ENCODE results near the gene MRPL37. TPM values are rescaled to one million over a fixed set of nuclear protein-coding genes. Genes with fewer than 3 reads are reported as not detected.

MRPL37 gene
- polyA plus RNA-seq, 1 donor (not counting 4 experiments of a cell fraction or from before 2014, with no cell fraction given), result 30.9 TPM

DNA sequence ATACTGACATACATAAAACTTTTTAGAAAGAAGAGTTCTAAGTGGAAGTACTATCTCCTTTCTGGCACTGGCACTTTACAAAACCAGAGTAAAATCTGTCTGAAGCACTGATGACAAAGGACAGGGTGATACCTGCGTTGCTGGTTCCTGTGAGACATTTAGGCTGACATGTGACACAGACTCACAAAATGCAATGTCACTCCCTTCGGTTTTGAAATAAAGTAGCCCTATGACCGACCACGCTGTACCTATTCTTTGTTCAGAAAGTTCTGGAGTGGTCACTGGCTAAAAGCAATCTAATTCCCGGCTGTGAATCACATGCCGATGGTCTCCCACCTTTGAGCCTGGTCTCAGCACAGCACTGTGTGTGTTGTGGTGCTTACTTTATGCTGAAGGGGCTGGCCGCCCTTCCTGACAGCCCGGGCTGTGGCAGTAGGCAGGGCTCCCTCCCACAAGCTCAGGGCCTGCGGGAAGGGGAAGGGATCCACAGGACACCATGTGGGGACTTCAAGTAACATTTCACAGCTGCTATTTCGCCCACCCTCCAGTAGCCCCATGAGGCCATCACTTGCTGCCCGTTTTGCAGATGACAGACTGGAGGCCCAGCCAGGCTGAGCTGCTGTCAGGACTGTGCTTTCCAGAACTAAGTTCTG is 48.0 kb downstream of the MRPL37 start:
- peaks cover 7% of the 10 kb centered on the region for H3K4me1 ChIP-seq (ENCODE audit: control insufficient read depth, extremely low read depth, insufficient read depth, low read length)
- no peak overlapping the region for H3K9ac ChIP-seq (ENCODE audit: control insufficient read depth, extremely low read depth, insufficient read depth, low read length)
- no peaks in the 10 kb centered on the region for H3K27me3 ChIP-seq (ENCODE audit: control insufficient read depth, extremely low read depth, insufficient read depth, low read length)
- DNase-seq (ENCODE audit: low read depth, low spot score) (no peak), FAIRE-seq (no peak)
- no peak overlapping the region for H3K4me3 ChIP-seq (ENCODE audit: control insufficient read depth in 2 of 3, extremely low read depth in 1 of 3, insufficient read depth in 2 of 3, low read depth in 1 of 3, low read length in 3 of 3)
- no peaks in the 10 kb centered on the region for H3K9me3 ChIP-seq (ENCODE audit: control insufficient read depth, low read depth, low read length)
- no peaks in the 10 kb centered on the region for H4K20me1 ChIP-seq (ENCODE audit: control insufficient read depth, extremely low read depth, insufficient read depth, low read length)
- no peak overlapping the region for H2AFZ ChIP-seq (ENCODE audit: control insufficient read depth, low read length)
- H3K4me2 ChIP-seq (ENCODE audit: control insufficient read depth, extremely low read depth, insufficient read depth, low read depth, low read length), result no peak overlapping the region
- H3K27ac ChIP-seq (ENCODE audit: control insufficient read depth, insufficient read depth, low read length), result no peak overlapping the region
- H3K36me3 ChIP-seq (ENCODE audit: control insufficient read depth in 2 of 2, extremely low read depth in 1 of 2, insufficient read depth in 2 of 2, low read length in 2 of 2), result peaks cover 4 to 10% of the 10 kb centered on the region in 2 experiments
- no peaks in the 10 kb centered on the region for H3K79me2 ChIP-seq (ENCODE audit: control insufficient read depth, insufficient read depth, low read length)
- dilution Hi-C loops (cut with MboI; ENCODE audit: extremely low pct_ligation_motif_present, low sequenced_read_pairs), result no loop called here
- H3K9me1 ChIP-seq (ENCODE audit: control insufficient read depth, extremely low read depth, insufficient read depth, low read length), result no peaks in the 10 kb centered on the region
- TF ChIP-seq, protein P1, sequence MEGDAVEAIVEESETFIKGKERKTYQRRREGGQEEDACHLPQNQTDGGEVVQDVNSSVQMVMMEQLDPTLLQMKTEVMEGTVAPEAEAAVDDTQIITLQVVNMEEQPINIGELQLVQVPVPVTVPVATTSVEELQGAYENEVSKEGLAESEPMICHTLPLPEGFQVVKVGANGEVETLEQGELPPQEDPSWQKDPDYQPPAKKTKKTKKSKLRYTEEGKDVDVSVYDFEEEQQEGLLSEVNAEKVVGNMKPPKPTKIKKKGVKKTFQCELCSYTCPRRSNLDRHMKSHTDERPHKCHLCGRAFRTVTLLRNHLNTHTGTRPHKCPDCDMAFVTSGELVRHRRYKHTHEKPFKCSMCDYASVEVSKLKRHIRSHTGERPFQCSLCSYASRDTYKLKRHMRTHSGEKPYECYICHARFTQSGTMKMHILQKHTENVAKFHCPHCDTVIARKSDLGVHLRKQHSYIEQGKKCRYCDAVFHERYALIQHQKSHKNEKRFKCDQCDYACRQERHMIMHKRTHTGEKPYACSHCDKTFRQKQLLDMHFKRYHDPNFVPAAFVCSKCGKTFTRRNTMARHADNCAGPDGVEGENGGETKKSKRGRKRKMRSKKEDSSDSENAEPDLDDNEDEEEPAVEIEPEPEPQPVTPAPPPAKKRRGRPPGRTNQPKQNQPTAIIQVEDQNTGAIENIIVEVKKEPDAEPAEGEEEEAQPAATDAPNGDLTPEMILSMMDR (optimal IDR thresholded peaks at IDR 0.05 in 1 of 3, IDR thresholded peaks at IDR 0.05 in 1 of 3, conservative IDR thresholded peaks at IDR 0.05 in 1 of 3; ENCODE audit: extremely low read depth in 1 of 3, insufficient read depth in 2 of 3, low read length in 3 of 3), result no peak
- no peak for TF ChIP-seq EZH2 (IDR thresholded peaks at IDR 0.05; ENCODE audit: low read length)

DNA sequence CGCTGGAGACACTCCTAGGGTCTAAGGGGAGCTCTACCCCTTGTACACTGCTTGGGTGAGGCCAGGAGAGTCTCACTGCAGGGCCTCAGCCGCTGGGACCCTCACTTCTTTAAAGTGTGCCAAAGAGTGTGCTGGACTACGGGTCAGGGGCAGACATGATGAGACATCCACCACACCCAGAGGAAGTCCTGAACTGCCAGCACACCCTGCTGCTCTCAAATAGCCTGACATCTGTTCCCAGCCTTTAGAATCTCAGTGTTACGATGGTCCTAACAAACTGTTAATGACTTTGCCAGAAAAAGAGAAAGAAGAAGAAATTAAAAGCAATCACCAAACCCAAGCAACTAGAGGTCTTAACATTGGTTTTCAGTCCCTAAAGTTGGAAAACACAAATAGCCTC is 49.0 kb downstream of the MRPL37 start:
- dilution Hi-C loops (cut with MboI; ENCODE audit: extremely low pct_ligation_motif_present, low sequenced_read_pairs), result no loop called here
- DNase-seq (ENCODE audit: low read depth, low spot score), result no peak
- H3K36me3 ChIP-seq (ENCODE audit: control insufficient read depth in 2 of 2, extremely low read depth in 1 of 2, insufficient read depth in 2 of 2, low read length in 2 of 2), result peaks cover 4 to 10% of the 10 kb centered on the region in 2 experiments

More for the DNA sequence above, 49.0 kb downstream of the MRPL37 start:
- TF ChIP-seq, protein P1 (optimal IDR thresholded peaks at IDR 0.05 in 1 of 3, IDR thresholded peaks at IDR 0.05 in 1 of 3, conservative IDR thresholded peaks at IDR 0.05 in 1 of 3; ENCODE audit: extremely low read depth in 1 of 3, insufficient read depth in 2 of 3, low read length in 3 of 3), result no peak
- TF ChIP-seq EZH2 (IDR thresholded peaks at IDR 0.05; ENCODE audit: low read length), result no peak
- Histone ChIP-seq H3K9ac (ENCODE audit: control insufficient read depth, extremely low read depth, insufficient read depth, low read length) (no peak overlapping the region), H3K27me3 (ENCODE audit: control insufficient read depth, extremely low read depth, insufficient read depth, low read length) (no peaks in the 10 kb centered on the region), H4K20me1 (ENCODE audit: control insufficient read depth, extremely low read depth, insufficient read depth, low read length) (peaks cover 4% of the 10 kb centered on the region), H2AFZ (ENCODE audit: control insufficient read depth, low read length) (no peak overlapping the region), H3K4me2 (ENCODE audit: control insufficient read depth, extremely low read depth, insufficient read depth, low read depth, low read length) (no peak overlapping the region), H3K27ac (ENCODE audit: control insufficient read depth, insufficient read depth, low read length) (no peak overlapping the region), H3K9me3 (ENCODE audit: control insufficient read depth, low read depth, low read length) (no peaks in the 10 kb centered on the region), H3K4me3 (ENCODE audit: control insufficient read depth in 2 of 3, extremely low read depth in 1 of 3, insufficient read depth in 2 of 3, low read depth in 1 of 3, low read length in 3 of 3) (no peak overlapping the region), H3K9me1 (ENCODE audit: control insufficient read depth, extremely low read depth, insufficient read depth, low read length) (peaks cover 3% of the 10 kb centered on the region), H3K79me2 (ENCODE audit: control insufficient read depth, insufficient read depth, low read length) (no peaks in the 10 kb centered on the region), H3K4me1 (ENCODE audit: control insufficient read depth, extremely low read depth, insufficient read depth, low read length) (peaks cover 17% of the 10 kb centered on the region)
- FAIRE-seq, result no peak

Data from keratinocyte (primary cell).